GM21619 (cell line): ENCODE data around the gene RFPL3.
"Not testable (repeated sequence)": the region's sequence is repeated elsewhere in the genome, so short reads cannot be mapped to it uniquely, and the experiment has no call there.

Experiments
- ATAC-seq: cut with Tn5 transposase; IDR thresholded peaks from one replicate; pipeline ENCODE4 v1.9.1; 2021; ENCODE audit not compliant: unreplicated experiment

RFPL3 gene

GRCh38 chr22:32357567-32357966, at the start of gene RFPL3:
RFPL3 (plus strand) TSS chr22:32357867; CDS start chr22:32358072, 205 bp downstream.
- ATAC-seq: not testable (repeated sequence)

- no peak for ATAC-seq
Observed at GRCh38 chr22:32308191-32308590, 49.5 kb upstream of the RFPL3 start.

GRCh38 chr22:32308934-32309333, 48.7 kb upstream of the RFPL3 start:
- ATAC-seq: no peak

- no peak for ATAC-seq
Observed at GRCh38 chr22:32309585-32310251, 47.9 kb upstream of the RFPL3 start.

- ATAC-seq: no peak
Observed at GRCh38 chr22:32310777-32311176, 46.9 kb upstream of the RFPL3 start.

- ATAC-seq: no peak
Observed at GRCh38 chr22:32311551-32312071, 46.1 kb upstream of the RFPL3 start.

- ATAC-seq: no peak
Observed at GRCh38 chr22:32312748-32313147, 44.9 kb upstream of the RFPL3 start.

GRCh38 chr22:32313532-32313931, 44.1 kb upstream of the RFPL3 start:
- ATAC-seq: no peak

GRCh38 chr22:32317524-32317923, 40.1 kb upstream of the RFPL3 start:
- no peak for ATAC-seq

GRCh38 chr22:32318361-32318760, 39.3 kb upstream of the RFPL3 start:
- ATAC-seq: no peak

GRCh38 chr22:32319861-32320406, 37.7 kb upstream of the RFPL3 start:
- ATAC-seq: no peak

GRCh38 chr22:32322986-32323385, 34.7 kb upstream of the RFPL3 start:
- no peak for ATAC-seq

GRCh38 chr22:32323513-32324164, 34.0 kb upstream of the RFPL3 start:
- no peak for ATAC-seq

GRCh38 chr22:32324505-32325415, 32.9 kb upstream of the RFPL3 start:
- no peak for ATAC-seq

GRCh38 chr22:32325416-32325801, 32.3 kb upstream of the RFPL3 start:
- ATAC-seq: no peak

- no peak for ATAC-seq
Observed at GRCh38 chr22:32325811-32326237, 31.8 kb upstream of the RFPL3 start.

- no peak for ATAC-seq
Observed at GRCh38 chr22:32326647-32327046, 31.0 kb upstream of the RFPL3 start.

- no peak for ATAC-seq
Observed at GRCh38 chr22:32327066-32327465, 30.6 kb upstream of the RFPL3 start.

- no peak for ATAC-seq
Observed at GRCh38 chr22:32327596-32328171, 30.0 kb upstream of the RFPL3 start.

GRCh38 chr22:32328306-32329201, 29.1 kb upstream of the RFPL3 start:
- ATAC-seq: no peak
